ENCODE results near the gene ABCB7. TPM values are rescaled to one million over a fixed set of nuclear protein-coding genes. Genes with fewer than 3 reads are reported as not detected.
"Not testable (repeated sequence)": the region's sequence is repeated elsewhere in the genome, so short reads cannot be mapped to it uniquely, and the experiment has no call there.

The ABCB7 gene
- total RNA-seq (10 to 100 TPM; 31.6 to 52.3 TPM), polyA plus RNA-seq (ENCODE audit: insufficient read depth, low read depth, low replicate concordance) (10.1 TPM)
- long read RNA-seq, donor 1, full-length matches to known transcripts, result 5 of 5 reads
- long read RNA-seq, donor 1, partial matches to known transcripts, result 0 of 5 reads
- long read RNA-seq, donor 1, other reads (novel, unspliced or antisense), result 0 of 5 reads
- long read RNA-seq, donor 2, full-length matches to known transcripts, result 3 of 3 reads
- long read RNA-seq, donor 2, partial matches to known transcripts, result 0 of 3 reads
- long read RNA-seq, donor 2, other reads (novel, unspliced or antisense), result 0 of 3 reads

GRCh38 chrX:75155827-75156525 lies at the start of gene ABCB7:
TSS of gene ABCB7 (minus strand) at chrX:75156283. CDS start at chrX:75156272, 11 bp downstream.
- peak; percentile 84 for DNase-seq
- intact Hi-C loops (cut with DNase I; ENCODE audit: low total_unique reads), result no loop called here
- Histone ChIP-seq H3K4me3 (peak within 1 kb of the TSS; percentile 60 to 70), H3K4me1 (no peaks in the 10 kb centered on the region), H3K9me3 (no peaks in the 10 kb centered on the region), H3K27ac (peak within 1 kb of the TSS; percentile 77), H3K36me3 (ENCODE audit: low read depth, missing control alignments) (no peaks in the 10 kb centered on the region), H3K27me3 (no peaks in the 10 kb centered on the region)
- TF ChIP-seq, protein P1, sequence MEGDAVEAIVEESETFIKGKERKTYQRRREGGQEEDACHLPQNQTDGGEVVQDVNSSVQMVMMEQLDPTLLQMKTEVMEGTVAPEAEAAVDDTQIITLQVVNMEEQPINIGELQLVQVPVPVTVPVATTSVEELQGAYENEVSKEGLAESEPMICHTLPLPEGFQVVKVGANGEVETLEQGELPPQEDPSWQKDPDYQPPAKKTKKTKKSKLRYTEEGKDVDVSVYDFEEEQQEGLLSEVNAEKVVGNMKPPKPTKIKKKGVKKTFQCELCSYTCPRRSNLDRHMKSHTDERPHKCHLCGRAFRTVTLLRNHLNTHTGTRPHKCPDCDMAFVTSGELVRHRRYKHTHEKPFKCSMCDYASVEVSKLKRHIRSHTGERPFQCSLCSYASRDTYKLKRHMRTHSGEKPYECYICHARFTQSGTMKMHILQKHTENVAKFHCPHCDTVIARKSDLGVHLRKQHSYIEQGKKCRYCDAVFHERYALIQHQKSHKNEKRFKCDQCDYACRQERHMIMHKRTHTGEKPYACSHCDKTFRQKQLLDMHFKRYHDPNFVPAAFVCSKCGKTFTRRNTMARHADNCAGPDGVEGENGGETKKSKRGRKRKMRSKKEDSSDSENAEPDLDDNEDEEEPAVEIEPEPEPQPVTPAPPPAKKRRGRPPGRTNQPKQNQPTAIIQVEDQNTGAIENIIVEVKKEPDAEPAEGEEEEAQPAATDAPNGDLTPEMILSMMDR (IDR thresholded peaks at IDR 0.05), result no peak
- 0 to 1% methylated on average over 31 to 35 of the region's 35 CpGs for WGBS, 2 donors

DNA sequence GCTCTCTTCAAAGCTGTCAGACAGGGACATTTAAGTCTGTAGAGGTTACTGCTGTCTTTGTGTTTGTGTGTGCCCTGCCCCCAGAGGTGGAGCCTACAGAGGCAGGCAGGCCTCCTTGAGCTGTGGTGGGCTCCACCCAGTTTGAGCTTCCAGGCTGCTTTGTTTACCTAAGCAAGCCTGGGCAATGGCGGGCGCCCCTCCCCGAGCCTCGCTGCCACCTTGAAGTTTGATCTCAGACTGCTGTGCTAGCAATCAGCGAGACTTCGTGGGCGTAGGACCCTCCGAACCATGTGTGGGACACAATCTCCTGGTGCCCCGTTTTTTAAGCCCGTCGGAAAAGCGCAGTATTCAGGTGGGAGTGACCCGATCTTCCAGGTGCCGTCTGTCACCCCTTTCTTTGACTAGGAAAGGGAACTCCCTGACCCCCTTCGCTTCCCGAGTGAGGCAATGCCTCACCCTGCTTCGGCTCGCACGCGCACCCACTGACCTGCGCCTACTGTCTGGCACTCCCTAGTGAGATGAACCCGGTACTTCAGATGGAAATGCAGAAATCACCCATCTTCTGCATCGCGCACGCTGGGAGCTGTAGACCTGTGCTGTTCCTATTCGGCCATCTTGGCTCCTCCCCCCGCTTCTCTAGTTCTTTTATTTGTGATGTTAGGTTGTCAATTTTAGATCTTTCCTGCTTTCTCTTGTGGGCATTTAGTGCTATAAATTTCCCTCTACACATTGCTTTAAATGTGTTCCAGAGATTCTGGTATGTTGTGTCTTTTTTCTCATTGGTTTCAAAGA lies 32.5 kb upstream of the ABCB7 start:
- H3K9me3 ChIP-seq; H3K27me3 ChIP-seq; intact Hi-C loops (cut with DNase I; ENCODE audit: low total_unique reads); H3K36me3 ChIP-seq (ENCODE audit: low read depth, missing control alignments); H3K4me3 ChIP-seq; H3K27ac ChIP-seq; H3K4me1 ChIP-seq; DNase-seq: not testable (repeated sequence)
- WGBS, 2 donors, result 92% methylated on average over 12 to 16 of the region's 27 CpGs

- Histone ChIP-seq H3K36me3 (ENCODE audit: low read depth, missing control alignments) (no peaks in the 10 kb centered on the region), H3K4me1 (no peaks in the 10 kb centered on the region), H3K9me3 (no peaks in the 10 kb centered on the region), H3K27me3 (no peaks in the 10 kb centered on the region), H3K27ac (no peak overlapping the region), H3K4me3 (no peak overlapping the region)
- intact Hi-C loops (cut with DNase I; ENCODE audit: low total_unique reads), result no loop called here
- TF ChIP-seq, protein P1 (IDR thresholded peaks at IDR 0.05), result no peak
- no peak for DNase-seq
Observed at GRCh38 chrX:75181721-75182120, 25.6 kb upstream of the ABCB7 start.

DNA sequence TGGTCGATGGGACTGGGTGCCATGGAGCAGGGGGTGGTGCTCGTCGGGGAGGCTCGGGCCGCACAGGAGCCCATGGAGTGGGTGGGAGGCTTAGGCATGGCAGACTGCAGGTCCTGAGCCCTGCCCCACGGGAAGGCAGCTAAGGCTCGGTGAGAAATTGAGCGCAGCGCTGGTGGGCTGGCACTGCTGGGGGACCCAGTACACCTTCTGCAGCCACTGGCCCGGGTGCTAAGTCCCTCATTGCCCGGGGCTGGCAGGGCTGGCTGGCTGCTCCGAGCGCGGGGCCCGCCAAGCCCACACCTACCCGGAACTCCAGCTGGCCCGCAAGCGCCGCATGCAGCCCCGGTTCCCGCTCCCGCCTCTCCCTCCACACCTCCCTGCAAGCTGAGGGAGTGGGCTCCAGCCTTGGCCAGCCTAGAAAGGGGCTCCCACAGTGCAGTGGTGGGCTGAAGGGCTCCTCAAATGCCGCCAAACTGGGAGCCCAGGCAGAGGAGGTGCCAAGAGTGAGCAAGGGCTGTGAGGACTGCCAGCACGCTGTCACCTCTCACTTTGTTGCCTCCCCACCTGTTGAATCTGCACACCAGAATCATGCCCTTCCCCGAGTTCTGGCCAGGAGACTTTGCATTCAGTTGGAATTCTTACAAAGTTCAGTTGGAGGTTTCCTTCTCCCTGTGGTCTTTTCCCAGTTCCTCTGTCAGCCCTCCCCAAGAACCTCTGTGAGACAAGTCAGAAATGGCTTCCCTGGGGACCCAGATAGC lies 23.6 kb upstream of the ABCB7 start:
- H3K27me3 ChIP-seq; H3K4me1 ChIP-seq; H3K36me3 ChIP-seq (ENCODE audit: low read depth, missing control alignments); H3K27ac ChIP-seq; intact Hi-C loops (cut with DNase I; ENCODE audit: low total_unique reads); DNase-seq; H3K9me3 ChIP-seq; H3K4me3 ChIP-seq: not testable (repeated sequence)
- WGBS, 2 donors, result 60 to 88% methylated on average over 1 to 5 of the region's 25 CpGs

DNA sequence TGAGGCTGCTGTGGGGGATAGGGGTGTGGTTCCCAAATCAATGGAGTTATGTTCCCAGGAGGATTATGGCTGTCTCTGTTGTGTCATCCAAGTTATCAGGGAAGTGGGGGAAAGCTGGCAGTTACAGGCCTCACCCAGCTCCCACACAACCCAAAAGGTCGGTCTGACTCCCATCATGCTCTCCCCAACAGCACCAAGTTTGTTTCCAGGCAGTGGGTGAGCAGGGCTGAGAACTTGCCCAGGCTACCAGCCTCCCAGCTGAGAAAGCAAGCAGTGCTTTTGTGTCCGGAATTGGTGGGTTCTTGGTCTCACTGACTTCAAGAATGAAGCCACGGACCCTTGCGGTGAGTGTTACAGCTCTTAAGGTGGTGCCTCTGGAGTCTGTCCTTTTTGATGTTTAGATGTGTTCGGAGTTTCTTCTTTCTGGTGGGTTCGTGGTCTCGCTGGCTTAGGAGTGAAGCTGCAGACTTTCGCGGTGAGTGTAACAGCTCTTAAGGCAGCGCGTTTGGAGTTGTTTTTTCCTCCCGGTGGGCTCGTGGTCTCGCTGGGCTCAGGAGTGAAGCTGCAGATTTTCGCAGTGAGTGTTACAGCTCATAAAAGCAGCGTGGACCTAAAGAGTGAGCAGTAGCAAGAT lies 16.3 kb upstream of the ABCB7 start:
- WGBS, 2 donors, result 87 to 95% methylated on average over 8 to 10 of the region's 16 CpGs
- H3K4me1 ChIP-seq; intact Hi-C loops (cut with DNase I; ENCODE audit: low total_unique reads); H3K27ac ChIP-seq; H3K4me3 ChIP-seq; H3K27me3 ChIP-seq; DNase-seq; H3K36me3 ChIP-seq (ENCODE audit: low read depth, missing control alignments); H3K9me3 ChIP-seq: not testable (repeated sequence)

All from testis (tissue), 5 donors.